ENCODE measurements around the gene SORBS2. TPM values are rescaled to one million over a fixed set of nuclear protein-coding genes. Genes with fewer than 3 reads are reported as not detected.

The SORBS2 gene
- total RNA-seq, 1 donor from 2014 or later = 1.1 TPM

- Histone ChIP-seq H3K27me3 (ENCODE audit: control insufficient read depth, insufficient read depth, low read length) (no peaks in the 10 kb centered on the region), H3K36me3 (ENCODE audit: control insufficient read depth, insufficient read depth, low read length) (no peaks in the 10 kb centered on the region), H3K4me3 (ENCODE audit: low read depth, low read length) (no peak overlapping the region)
- no peak for DNase-seq (ENCODE audit: low read depth)
- no peak for FAIRE-seq
- no peak for TF ChIP-seq CTCF (IDR thresholded peaks at IDR 0.05; ENCODE audit: insufficient read depth, low read length, severe bottlenecking)
Observed at GRCh38 chr4:185576314-185576961, 235.6 kb downstream of the SORBS2 start.

GRCh38 chr4:185573651-185574199, 238.3 kb downstream of the SORBS2 start:
- no peaks in the 10 kb centered on the region for H3K27me3 ChIP-seq (ENCODE audit: control insufficient read depth, insufficient read depth, low read length)
- DNase-seq (ENCODE audit: low read depth) (peak; percentile 81), FAIRE-seq (peak; percentile 47)
- no peak for TF ChIP-seq CTCF (IDR thresholded peaks at IDR 0.05; ENCODE audit: insufficient read depth, low read length, severe bottlenecking)
- H3K36me3 ChIP-seq (ENCODE audit: control insufficient read depth, insufficient read depth, low read length) = no peaks in the 10 kb centered on the region
- H3K4me3 ChIP-seq (ENCODE audit: low read depth, low read length) = no peak overlapping the region

GRCh38 chr4:185570727-185571126, 241.3 kb downstream of the SORBS2 start:
- Histone ChIP-seq H3K36me3 (ENCODE audit: control insufficient read depth, insufficient read depth, low read length) (no peaks in the 10 kb centered on the region), H3K4me3 (ENCODE audit: low read depth, low read length) (no peak overlapping the region), H3K27me3 (ENCODE audit: control insufficient read depth, insufficient read depth, low read length) (no peaks in the 10 kb centered on the region)
- TF ChIP-seq CTCF (IDR thresholded peaks at IDR 0.05; ENCODE audit: insufficient read depth, low read length, severe bottlenecking) = no peak
- DNase-seq (ENCODE audit: low read depth) = no peak
- no peak for FAIRE-seq

GRCh38 chr4:185567381-185568376, 244.3 kb downstream of the SORBS2 start:
- no peak overlapping the region for H3K4me3 ChIP-seq (ENCODE audit: low read depth, low read length)
- peak; percentile 5 for DNase-seq (ENCODE audit: low read depth)
- TF ChIP-seq CTCF (IDR thresholded peaks at IDR 0.05; ENCODE audit: insufficient read depth, low read length, severe bottlenecking) = no peak
- FAIRE-seq = no peak
- H3K27me3 ChIP-seq (ENCODE audit: control insufficient read depth, insufficient read depth, low read length) = no peaks in the 10 kb centered on the region
- H3K36me3 ChIP-seq (ENCODE audit: control insufficient read depth, insufficient read depth, low read length) = no peaks in the 10 kb centered on the region

GRCh38 chr4:185566972-185567371, 245.0 kb downstream of the SORBS2 start:
- no peak for FAIRE-seq
- Histone ChIP-seq H3K27me3 (ENCODE audit: control insufficient read depth, insufficient read depth, low read length) (no peaks in the 10 kb centered on the region), H3K36me3 (ENCODE audit: control insufficient read depth, insufficient read depth, low read length) (no peaks in the 10 kb centered on the region), H3K4me3 (ENCODE audit: low read depth, low read length) (no peak overlapping the region)
- DNase-seq (ENCODE audit: low read depth) = peak; percentile 35
- TF ChIP-seq CTCF (IDR thresholded peaks at IDR 0.05; ENCODE audit: insufficient read depth, low read length, severe bottlenecking) = no peak
